Bronchial epithelial cell (primary cell): ENCODE results near the gene TGFBR3. TPM values are rescaled to one million over a fixed set of nuclear protein-coding genes. Genes with fewer than 3 reads are reported as not detected.

ENCODE experiments used
- DNase-seq: peaks from one replicate; pipeline ENCODE4 v3.0.0-alpha.2; 2010; ENCODE audit warnings: low read depth
- FAIRE-seq: peaks from 2 replicates; lab custom pipeline; 2011; peaks lifted over from hg19 to GRCh38; lab: Jason Lieb, UNC
- H3K27me3 ChIP-seq: 2 replicates; pipeline ENCODE4 v1.5.1; 2011; ENCODE audit warnings: low read length; ENCODE audit not compliant: control insufficient read depth, insufficient read depth
- H3K36me3 ChIP-seq: 2 replicates; pipeline ENCODE4 v1.5.1; 2011; ENCODE audit warnings: low read length; ENCODE audit not compliant: control insufficient read depth, insufficient read depth
- H3K4me3 ChIP-seq: 2 replicates; pipeline ENCODE4 v1.5.1; 2011; ENCODE audit warnings: mild to moderate bottlenecking, low read depth, low read length, control low read depth
- CTCF ChIP-seq: IDR thresholded peaks from 2 replicates; pipeline ENCODE4 v1.5.1; 2011; ENCODE audit warnings: mild to moderate bottlenecking, moderate library complexity, low read length, control low read depth, inconsistent platforms; ENCODE audit not compliant: insufficient read depth, severe bottlenecking
- total RNA-seq: library from RNA; depleted of rRNA; stranded (reverse); fragments of >200 nt; gene quantifications from 2 replicates; pipeline ENCODE4 v1.2.1, GENCODE V29; 2014

TGFBR3 gene
- total RNA-seq, 1 donor from 2014 or later = 1.8 TPM

- no peaks in the 10 kb centered on the region for H3K36me3 ChIP-seq
- TF ChIP-seq CTCF = no peak
- FAIRE-seq = no peak
Measured at GRCh38 chr1:91776068-91776794, 109.7 kb downstream of the TGFBR3 start.

GRCh38 chr1:91775227-91775626 is 110.7 kb downstream of the TGFBR3 start:
- no peaks in the 10 kb centered on the region for H3K27me3 ChIP-seq
- H3K36me3 ChIP-seq = no peaks in the 10 kb centered on the region
- FAIRE-seq (no peak), DNase-seq (no peak)
- no peak overlapping the region for H3K4me3 ChIP-seq
- TF ChIP-seq CTCF = no peak

More at GRCh38 chr1:91776068-91776794, 109.7 kb downstream of the TGFBR3 start:
- no peaks in the 10 kb centered on the region for H3K27me3 ChIP-seq
- DNase-seq = no peak
- H3K4me3 ChIP-seq = no peak overlapping the region

GRCh38 chr1:91774520-91775203 is 111.3 kb downstream of the TGFBR3 start:
- H3K36me3 ChIP-seq = no peaks in the 10 kb centered on the region
- no peak for TF ChIP-seq CTCF
- FAIRE-seq (no peak), DNase-seq (no peak)
- no peaks in the 10 kb centered on the region for H3K27me3 ChIP-seq
- no peak overlapping the region for H3K4me3 ChIP-seq

- H3K36me3 ChIP-seq = no peaks in the 10 kb centered on the region
- FAIRE-seq = no peak
- no peaks in the 10 kb centered on the region for H3K27me3 ChIP-seq
- no peak for DNase-seq
- H3K4me3 ChIP-seq = no peak overlapping the region
- no peak for TF ChIP-seq CTCF
Measured at GRCh38 chr1:91771717-91772116, 114.2 kb downstream of the TGFBR3 start.

GRCh38 chr1:91770667-91771268 is 115.2 kb downstream of the TGFBR3 start:
- FAIRE-seq (no peak), DNase-seq (no peak)
- H3K27me3 ChIP-seq = no peaks in the 10 kb centered on the region
- TF ChIP-seq CTCF = no peak
- no peak overlapping the region for H3K4me3 ChIP-seq
- H3K36me3 ChIP-seq = no peaks in the 10 kb centered on the region
